GM12892 (cell line): Measurements from ENCODE around the gene ABCA3.

Experiments used
- DNase-seq: peaks from one replicate; pipeline ENCODE4 v3.0.0; 2011; ENCODE audit not compliant: insufficient read length
- FAIRE-seq: peaks from 2 replicates; lab custom pipeline; 2011; peaks lifted over from hg19 to GRCh38; lab: Jason Lieb, UNC
- POLR2A ChIP-seq: IDR thresholded peaks from 2 replicates; pipeline ENCODE4 v1.6.1; 2011; ENCODE audit warnings: low read depth, low read length, control low read depth
- POLR2AphosphoS5 ChIP-seq: IDR thresholded peaks from 2 replicates; pipeline ENCODE4 v1.6.1; 2011; ENCODE audit warnings: low read depth, low read length, control low read depth
- TAF1 ChIP-seq: IDR thresholded peaks from 2 replicates; pipeline ENCODE4 v1.6.1; 2011; ENCODE audit warnings: low read depth, mild to moderate bottlenecking, control low read depth, low read length, borderline replicate concordance

The ABCA3 gene

GRCh38 chr16:2370721-2371120 is 30.2 kb upstream of the ABCA3 start:
- no peak for FAIRE-seq

GRCh38 chr16:2366660-2367309 is 26.3 kb upstream of the ABCA3 start:
- TF ChIP-seq POLR2A (no peak), POLR2AphosphoS5 (no peak), TAF1 (no peak)
- DNase-seq (no peak), FAIRE-seq (peak; percentile 77)

More at GRCh38 chr16:2370721-2371120, 30.2 kb upstream of the ABCA3 start:
- no peak for TF ChIP-seq POLR2AphosphoS5
- no peak for DNase-seq

- no peak for DNase-seq
- FAIRE-seq, result no peak
- TF ChIP-seq POLR2AphosphoS5 (no peak), POLR2A (no peak), TAF1 (no peak)
Measured at GRCh38 chr16:2365397-2366294, 25.1 kb upstream of the ABCA3 start.

GRCh38 chr16:2364638-2365210 is 24.2 kb upstream of the ABCA3 start:
- no peak for TF ChIP-seq POLR2AphosphoS5
- no peak for TF ChIP-seq TAF1
- no peak for TF ChIP-seq POLR2A
- no peak for DNase-seq
- no peak for FAIRE-seq

- DNase-seq (no peak), FAIRE-seq (no peak)
Measured at GRCh38 chr16:2362218-2362617, 21.7 kb upstream of the ABCA3 start.

GRCh38 chr16:2361129-2361528 is 20.6 kb upstream of the ABCA3 start:
- FAIRE-seq (no peak), DNase-seq (no peak)
- no peak for TF ChIP-seq POLR2AphosphoS5
- no peak for TF ChIP-seq TAF1
- no peak for TF ChIP-seq POLR2A

More at GRCh38 chr16:2362218-2362617, 21.7 kb upstream of the ABCA3 start:
- TF ChIP-seq POLR2AphosphoS5 (no peak), TAF1 (no peak), POLR2A (no peak)

- FAIRE-seq (no peak), DNase-seq (no peak)
- TF ChIP-seq TAF1 (no peak), POLR2A (no peak), POLR2AphosphoS5 (no peak)
Measured at GRCh38 chr16:2359919-2360318, 19.4 kb upstream of the ABCA3 start.

GRCh38 chr16:2358811-2359210 is 18.3 kb upstream of the ABCA3 start:
- DNase-seq (no peak), FAIRE-seq (no peak)
- no peak for TF ChIP-seq TAF1
- no peak for TF ChIP-seq POLR2AphosphoS5
- TF ChIP-seq POLR2A, result no peak

GRCh38 chr16:2357331-2357730 is 16.8 kb upstream of the ABCA3 start:
- FAIRE-seq, result no peak
- TF ChIP-seq TAF1 (no peak), POLR2A (no peak), POLR2AphosphoS5 (no peak)
- DNase-seq, result no peak

- TF ChIP-seq POLR2AphosphoS5 (no peak), TAF1 (no peak), POLR2A (no peak)
- DNase-seq (no peak), FAIRE-seq (no peak)
Measured at GRCh38 chr16:2350500-2350899, 10.0 kb upstream of the ABCA3 start.

- TF ChIP-seq TAF1 (no peak), POLR2A (no peak), POLR2AphosphoS5 (no peak)
- DNase-seq (no peak), FAIRE-seq (no peak)
Measured at GRCh38 chr16:2343211-2343610, 2.7 kb upstream of the ABCA3 start.
